K562 (cell line): ENCODE data around the gene YES1. TPM values are rescaled to one million over a fixed set of nuclear protein-coding genes. Genes with fewer than 3 reads are reported as not detected.

Experiments
- CBFB ChIP-seq: sonication (generic); formaldehyde crosslinking; IDR thresholded peaks from 2 replicates; pipeline ENCODE4 v1.4.0; 2020; ENCODE audit warnings: mild to moderate bottlenecking, missing genetic modification reagents
- CTCF ChIP-seq, 3 experiments: IDR thresholded peaks in 2 of 3; conservative IDR thresholded peaks in 1 of 3; 2 replicates each; pipeline ENCODE4 v1.5.1; 2011 to 2012; ENCODE audit warnings: low read length in 3 of 3, mild to moderate bottlenecking in 3 of 3, control low read depth in 2 of 3, improper control_type of control experiment in 1 of 3, inconsistent platforms in 1 of 3, low read depth in 1 of 3, mixed read lengths in 1 of 3, moderate library complexity in 1 of 3; ENCODE audit not compliant: insufficient read depth in 2 of 3
- DEAF1 ChIP-seq: fragments of 450-650 bp; formaldehyde crosslinking; IDR thresholded peaks from 2 replicates; pipeline ENCODE4 v1.4.0; 2020; ENCODE audit warnings: mild to moderate bottlenecking, moderate library complexity
- FOXO4 ChIP-seq: fragments of 450-650 bp; formaldehyde crosslinking; IDR thresholded peaks from 2 replicates; pipeline ENCODE4 v1.4.0; 2020; ENCODE audit warnings: mild to moderate bottlenecking, moderate library complexity
- HLTF ChIP-seq: fragments of 450-650 bp; IDR thresholded peaks from 2 replicates; pipeline ENCODE4 v1.6.1; 2016
- ILK ChIP-seq: fragments of 450-650 bp; IDR thresholded peaks from 2 replicates; pipeline ENCODE4 v1.6.1; 2016; ENCODE audit warnings: missing genetic modification characterization, low read depth, mild to moderate bottlenecking, missing compliant biosample characterization, moderate library complexity, borderline replicate concordance
- PATZ1 ChIP-seq: fragments of 250-450 bp; sonication (Bioruptor Pico); IDR thresholded peaks from 2 replicates; pipeline ENCODE4 v1.5.0; 2020; ENCODE audit warnings: mild to moderate bottlenecking, borderline replicate concordance
- POU5F1 ChIP-seq: fragments of 150-350 bp; IDR thresholded peaks from 2 replicates; pipeline ENCODE4 v1.6.1; 2014; ENCODE audit warnings: borderline replicate concordance, low read length, low read depth, mild to moderate bottlenecking; ENCODE audit not compliant: partially characterized antibody
- SAP30 ChIP-seq: fragments of 200-600 bp; sonication (generic); IDR thresholded peaks from 2 replicates; pipeline ENCODE4 v1.6.1; 2012; ENCODE audit warnings: borderline replicate concordance, low read depth, mild to moderate bottlenecking, moderate library complexity, low read length, control low read depth, inconsistent platforms; ENCODE audit not compliant: insufficient read depth, poor library complexity, severe bottlenecking
- SNRNP70 ChIP-seq: fragments of 200-400 bp; formaldehyde crosslinking; optimal IDR thresholded peaks from 2 replicates; pipeline ENCODE3; 2017; ENCODE audit warnings: low read depth, low read length
- SRSF7 ChIP-seq: fragments of 200-400 bp; formaldehyde crosslinking; optimal IDR thresholded peaks from 2 replicates; pipeline ENCODE3; 2017; ENCODE audit warnings: mild to moderate bottlenecking, low read depth, low read length
- ZBTB2 ChIP-seq: fragments of 450-650 bp; IDR thresholded peaks from 2 replicates; pipeline ENCODE4 v1.6.1; 2016; ENCODE audit warnings: antibody characterized with exemption
- ZFP36 ChIP-seq: fragments of 150-350 bp; IDR thresholded peaks from 2 replicates; pipeline ENCODE4 v1.6.1; 2018; ENCODE audit warnings: low read length, low read depth; ENCODE audit not compliant: partially characterized antibody
- ZKSCAN3 ChIP-seq: fragments of 250-450 bp; sonication (Bioruptor Pico); IDR thresholded peaks from 2 replicates; pipeline ENCODE4 v1.4.0; 2020
- ZNF184 ChIP-seq: sonication (generic); formaldehyde crosslinking; IDR thresholded peaks from 2 replicates; pipeline ENCODE4 v1.5.0; 2020; ENCODE audit warnings: missing genetic modification reagents
- ZNF707 ChIP-seq: fragments of 250-450 bp; sonication (Bioruptor Pico); conservative IDR thresholded peaks from 2 replicates; pipeline ENCODE4 v1.8.0; 2022; ENCODE audit warnings: inconsistent platforms, mild to moderate bottlenecking, moderate library complexity
- ZNF76 ChIP-seq: fragments of 250-450 bp; sonication (Bioruptor Pico); IDR thresholded peaks from 2 replicates; pipeline ENCODE4 v1.4.0; 2020; ENCODE audit warnings: mild to moderate bottlenecking, moderate library complexity, borderline replicate concordance
- polyA plus RNA-seq, 8 experiments: library from polyadenylated mRNA; depleted of rRNA in 4 of 8; stranded (reverse) in 5 of 8; unstranded in 3 of 8; fragments of >200 nt; fragmentation: Nextera tagmentation in 2 of 8; fragmentation: Illumina TruSeq in 1 of 8; extraction: Ambion mirVana in 2 of 8; extraction: Trizol in 1 of 8; gene quantifications; 2 replicates each; pipeline versions ENCODE4 v1.2.1 to v1.2.3, GENCODE V29; 2011 to 2014; ENCODE audit warnings: inconsistent platforms in 1 of 8, missing spikeins in 1 of 8
- total RNA-seq, 7 experiments: library from RNA; depleted of rRNA in 6 of 7; stranded (reverse); fragments of >200 nt in 6 of 7; fragmentation: Illumina TruSeq in 2 of 7; extraction: Trizol in 2 of 7; gene quantifications; 2 replicates each; pipeline versions ENCODE4 v1.2.1 to v1.2.3, GENCODE V29; 2011 to 2021; ENCODE audit warnings: low replicate concordance in 1 of 7

The YES1 gene
- total and polyA plus RNA-seq, 9 of the 15 experiments (the other 6 are each of a cell fraction or from before 2014, with no cell fraction given) = 37.2 to 115 (median 77.7) TPM

- TF ChIP-seq SNRNP70 = peak; percentile 75
- TF ChIP-seq CTCF (IDR thresholded peaks at IDR 0.05 in 2 of 3, conservative IDR thresholded peaks at IDR 0.05 in 1 of 3; ENCODE audit: insufficient read depth in 2 of 3, low read depth in 1 of 3, low read length in 3 of 3) = no peak
- no peak for TF ChIP-seq ZNF184 (CRISPR knock-in tag)
- TF ChIP-seq ZNF707 (CRISPR knock-in tag) = no peak
- TF ChIP-seq ZNF76 (CRISPR knock-in tag) = peak; percentile 77
- TF ChIP-seq POU5F1 = no peak
- TF ChIP-seq ZFP36 = no peak
- TF ChIP-seq HLTF = peak; percentile 6
- TF ChIP-seq PATZ1 (CRISPR knock-in tag) = no peak
- TF ChIP-seq SAP30 = peak; percentile 66
- no peak; the same call in 1 of the 2 replicates for TF ChIP-seq DEAF1
- peak; percentile 64 for TF ChIP-seq ZBTB2
- no peak for TF ChIP-seq CBFB
- no peak for TF ChIP-seq ZKSCAN3 (CRISPR knock-in tag)
- no peak for TF ChIP-seq SRSF7
- 0 out of 2 replicates have a peak, but pooled peaks have one; percentile 46 for TF ChIP-seq FOXO4 (CRISPR knock-in tag)
- no peak for TF ChIP-seq ILK (tag)
Measured at GRCh38 chr18:812376-813171, 532 bp upstream of the YES1 start (continued).
